KOPT-K1 (cell line): ENCODE data around the gene CPXM1.
"Not testable (repeated sequence)": the region's sequence is repeated elsewhere in the genome, so short reads cannot be mapped to it uniquely, and the experiment has no call there.

Experiments
- H3K27ac ChIP-seq: fragments of 200-600 bp; sonication (generic); 2 replicates; pipeline ENCODE4 v1.5.1; 2016; ENCODE audit warnings: antibody characterized with exemption, mild to moderate bottlenecking, low read depth, low read length; ENCODE audit not compliant: poor library complexity, severe bottlenecking
- H3K36me3 ChIP-seq: fragments of 200-600 bp; sonication (generic); 2 replicates; pipeline ENCODE4 v1.5.1; 2017; ENCODE audit warnings: antibody characterized with exemption, mild to moderate bottlenecking, low read length, moderate library complexity; ENCODE audit not compliant: insufficient read depth
- H3K9me3 ChIP-seq: fragments of 200-600 bp; sonication (generic); 2 replicates; pipeline ENCODE4 v1.5.1; 2017; ENCODE audit warnings: antibody characterized with exemption, low read length, mild to moderate bottlenecking; ENCODE audit not compliant: insufficient read depth, poor library complexity, severe bottlenecking

Gene CPXM1

GRCh38 chr20:2770091-2770490 is 30.3 kb downstream of the CPXM1 start:
- H3K36me3 ChIP-seq, H3K27ac ChIP-seq, H3K9me3 ChIP-seq: not testable (repeated sequence)

GRCh38 chr20:2768632-2769015 is 31.8 kb downstream of the CPXM1 start:
- Histone ChIP-seq H3K27ac (no peak overlapping the region), H3K36me3 (no peaks in the 10 kb centered on the region), H3K9me3 (no peaks in the 10 kb centered on the region)

GRCh38 chr20:2767768-2768631 is 32.4 kb downstream of the CPXM1 start:
- Histone ChIP-seq H3K9me3 (no peaks in the 10 kb centered on the region), H3K36me3 (no peaks in the 10 kb centered on the region), H3K27ac (no peak overlapping the region)

DNA sequence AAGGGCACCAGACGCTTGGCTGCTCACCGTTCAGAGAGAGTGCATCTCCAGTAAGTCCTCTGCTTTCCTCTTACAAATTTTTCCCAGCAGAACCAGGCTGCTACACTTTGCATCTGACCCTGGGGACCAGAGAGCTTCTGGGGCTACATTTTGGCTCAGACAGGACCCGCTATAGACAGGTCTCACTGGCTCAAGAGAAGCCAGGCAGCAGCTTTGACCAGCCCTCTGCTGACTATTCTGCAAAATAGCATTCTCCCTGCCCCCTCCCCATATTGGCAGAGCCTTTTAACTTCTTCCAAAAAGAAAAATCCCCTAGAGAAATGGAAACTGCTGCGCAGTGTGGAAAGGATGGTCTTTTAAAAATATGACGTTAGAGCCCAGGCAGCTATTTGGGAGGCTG is 37.2 kb downstream of the CPXM1 start:
- no peak overlapping the region for H3K27ac ChIP-seq
- H3K9me3 ChIP-seq = no peaks in the 10 kb centered on the region
- H3K36me3 ChIP-seq = no peaks in the 10 kb centered on the region

DNA sequence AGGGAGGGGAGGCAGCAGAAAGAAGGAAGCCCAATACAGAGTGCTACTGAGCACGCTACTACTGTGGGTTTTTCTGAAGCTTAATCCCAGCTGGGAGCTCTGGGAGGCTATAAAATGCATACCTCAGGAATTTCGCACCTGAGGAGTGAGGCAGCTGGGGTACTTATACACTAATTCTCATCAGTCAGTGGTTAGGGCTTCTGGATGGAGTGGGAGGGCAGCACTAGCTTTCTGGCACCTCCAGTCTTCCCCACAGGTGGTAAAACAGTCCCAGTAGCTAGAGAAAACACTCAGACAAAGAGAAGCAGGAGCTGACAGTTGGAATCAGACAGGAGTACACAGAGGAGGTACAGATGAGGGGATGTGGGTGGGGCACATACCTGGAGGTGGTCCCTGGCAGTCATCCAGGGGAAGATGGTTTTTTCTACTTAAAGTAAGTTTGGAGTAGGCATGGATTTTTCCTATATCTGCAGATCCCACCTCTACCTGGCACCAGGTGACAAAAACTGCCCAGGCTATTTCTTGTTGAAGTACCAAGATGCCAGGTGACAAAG is 37.8 kb downstream of the CPXM1 start:
- Histone ChIP-seq H3K36me3 (no peaks in the 10 kb centered on the region), H3K9me3 (no peaks in the 10 kb centered on the region), H3K27ac (no peak overlapping the region)

GRCh38 chr20:2761885-2762284 is 38.5 kb downstream of the CPXM1 start:
- Histone ChIP-seq H3K9me3 (no peaks in the 10 kb centered on the region), H3K36me3 (no peaks in the 10 kb centered on the region), H3K27ac (no peak overlapping the region)

GRCh38 chr20:2760952-2761305 is 39.5 kb downstream of the CPXM1 start:
- Histone ChIP-seq H3K9me3 (no peaks in the 10 kb centered on the region), H3K27ac (no peak overlapping the region)

GRCh38 chr20:2760297-2760951 is 40.0 kb downstream of the CPXM1 start:
- no peaks in the 10 kb centered on the region for H3K9me3 ChIP-seq
- H3K27ac ChIP-seq = no peak overlapping the region

More at GRCh38 chr20:2760952-2761305, 39.5 kb downstream of the CPXM1 start:
- H3K36me3 ChIP-seq = no peaks in the 10 kb centered on the region

GRCh38 chr20:2759603-2760296 is 40.7 kb downstream of the CPXM1 start:
- Histone ChIP-seq H3K27ac (no peak overlapping the region), H3K9me3 (no peaks in the 10 kb centered on the region), H3K36me3 (no peaks in the 10 kb centered on the region)

More at GRCh38 chr20:2760297-2760951, 40.0 kb downstream of the CPXM1 start:
- no peaks in the 10 kb centered on the region for H3K36me3 ChIP-seq

DNA sequence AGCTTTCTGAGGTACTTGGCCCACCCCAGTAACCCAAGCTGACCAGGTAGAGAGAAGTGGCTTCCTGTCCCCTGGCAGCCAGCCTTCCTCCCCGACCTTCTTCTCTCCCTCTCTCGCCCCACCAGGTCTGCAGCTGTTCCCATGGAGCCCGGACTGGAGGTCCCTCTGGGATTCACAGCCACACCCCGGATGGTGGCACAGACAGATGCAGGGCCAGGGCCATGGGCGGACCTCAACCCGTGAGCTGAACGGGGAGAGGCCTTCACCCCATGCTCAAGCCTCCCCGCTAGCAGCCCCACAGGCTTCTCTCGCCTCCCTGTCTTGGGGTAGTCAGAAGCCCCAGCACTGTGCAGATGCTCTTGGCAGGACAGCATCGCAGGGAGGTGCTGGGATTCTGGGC is 41.3 kb downstream of the CPXM1 start:
- Histone ChIP-seq H3K27ac (no peak overlapping the region), H3K36me3 (no peaks in the 10 kb centered on the region), H3K9me3 (no peaks in the 10 kb centered on the region)

DNA sequence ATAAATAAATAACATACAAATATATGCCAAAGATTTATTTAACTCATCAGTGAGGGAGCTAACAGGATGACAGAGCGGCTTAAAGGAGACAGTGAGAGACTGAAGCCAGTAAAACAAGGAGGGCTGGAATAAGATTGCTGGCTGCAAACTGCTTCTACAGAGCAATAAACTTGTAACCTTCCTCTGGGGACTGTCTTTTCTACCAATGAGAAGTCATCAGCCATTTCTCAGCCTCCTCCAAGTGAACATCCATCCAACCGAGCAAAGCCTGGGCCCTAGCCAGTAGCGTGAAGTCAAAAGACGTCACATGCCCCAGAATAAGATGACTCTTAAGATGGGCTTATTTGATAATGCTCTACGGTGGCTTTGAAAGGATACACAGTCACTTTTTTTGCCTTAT is 42.5 kb downstream of the CPXM1 start:
- Histone ChIP-seq H3K27ac (no peak overlapping the region), H3K36me3 (no peaks in the 10 kb centered on the region), H3K9me3 (no peaks in the 10 kb centered on the region)

DNA sequence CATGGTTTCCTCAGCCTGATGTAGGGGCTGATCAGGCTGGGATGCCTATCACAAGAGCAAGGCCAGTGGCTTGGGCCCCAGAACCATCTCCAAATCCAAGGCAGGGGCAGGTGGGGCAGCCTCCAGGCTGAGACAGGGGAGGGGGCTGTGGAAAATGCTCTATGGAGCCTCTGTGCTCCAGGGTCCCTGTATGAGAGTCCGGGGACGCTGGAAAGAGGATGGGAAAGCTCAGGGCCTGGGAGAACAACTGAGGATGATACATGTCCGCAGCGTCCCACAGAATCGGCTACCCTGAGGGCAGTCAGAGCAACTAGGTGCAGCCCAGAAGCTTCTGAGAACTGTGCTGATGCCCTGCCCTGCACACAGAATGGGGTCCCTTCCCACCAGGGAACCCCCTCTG is 43.4 kb downstream of the CPXM1 start:
- H3K36me3 ChIP-seq = no peaks in the 10 kb centered on the region
- H3K9me3 ChIP-seq = no peaks in the 10 kb centered on the region

DNA sequence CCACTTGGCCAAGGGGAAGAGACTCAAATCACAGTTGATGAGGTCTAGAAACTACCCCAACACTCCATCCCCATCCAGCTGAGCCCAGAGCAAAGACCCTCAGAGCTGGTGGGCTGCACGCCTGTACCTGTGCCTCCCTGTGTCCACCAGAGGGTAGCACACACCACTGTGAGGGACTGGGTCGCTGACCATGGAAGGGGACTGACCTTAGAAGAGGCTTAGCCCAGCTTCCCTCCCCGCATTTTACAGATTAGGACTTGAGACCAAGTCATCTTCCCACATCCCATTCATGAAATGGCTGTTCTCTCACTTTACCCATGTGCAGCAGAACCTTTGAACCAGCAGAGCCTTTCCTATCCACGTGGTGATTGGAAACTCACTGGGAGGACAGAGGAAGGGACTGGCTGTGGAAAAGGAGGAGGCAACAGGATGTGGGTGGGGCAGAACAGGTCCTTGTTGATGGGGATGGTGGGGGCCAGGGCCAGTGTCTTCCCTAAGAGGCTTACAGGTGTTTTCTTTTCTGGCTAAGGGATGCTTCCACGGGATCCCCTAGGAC is 44.3 kb downstream of the CPXM1 start:
- Histone ChIP-seq H3K27ac (no peak overlapping the region), H3K36me3 (no peaks in the 10 kb centered on the region), H3K9me3 (no peaks in the 10 kb centered on the region)

More for the DNA sequence above, 43.4 kb downstream of the CPXM1 start:
- no peak overlapping the region for H3K27ac ChIP-seq

GRCh38 chr20:2755451-2756055 is 44.9 kb downstream of the CPXM1 start:
- H3K36me3 ChIP-seq = no peaks in the 10 kb centered on the region
- no peaks in the 10 kb centered on the region for H3K9me3 ChIP-seq
- H3K27ac ChIP-seq = no peak overlapping the region
